ENCODE data around the gene DDX41.

The DDX41 gene

GRCh38 chr5:177483042-177483441, 33.7 kb downstream of the DDX41 start:
- no peak for DNase-seq

GRCh38 chr5:177482359-177482795, 34.4 kb downstream of the DDX41 start:
- DNase-seq = no peak

- DNase-seq = no peak
Measured at GRCh38 chr5:177479774-177480173, 37.0 kb downstream of the DDX41 start.

GRCh38 chr5:177478711-177479646, 37.8 kb downstream of the DDX41 start:
- no peak for DNase-seq

- DNase-seq = no peak
Measured at GRCh38 chr5:177477701-177478477, 38.9 kb downstream of the DDX41 start.

GRCh38 chr5:177476531-177477233, 40.1 kb downstream of the DDX41 start:
- peak; percentile 64 for DNase-seq

GRCh38 chr5:177475563-177476427, 41.0 kb downstream of the DDX41 start:
- DNase-seq = no peak

- no peak for DNase-seq
Measured at GRCh38 chr5:177474846-177475562, 41.8 kb downstream of the DDX41 start.

- DNase-seq = no peak
Measured at GRCh38 chr5:177474002-177474476, 42.7 kb downstream of the DDX41 start.

- DNase-seq = no peak
Measured at GRCh38 chr5:177473443-177474001, 43.2 kb downstream of the DDX41 start, which contains the start of gene DBN1. Gene DBN1 (minus strand): TSS chr5:177473634. CDS start chr5:177473521, 113 bp downstream.

- no peak for DNase-seq
Measured at GRCh38 chr5:177472460-177473442, 44.0 kb downstream of the DDX41 start.

GRCh38 chr5:177471610-177472356, 45.0 kb downstream of the DDX41 start:
- DNase-seq = no peak

- no peak for DNase-seq
Measured at GRCh38 chr5:177470759-177471536, 45.8 kb downstream of the DDX41 start.

- no peak for DNase-seq
Measured at GRCh38 chr5:177469750-177470525, 46.8 kb downstream of the DDX41 start.

GRCh38 chr5:177468685-177469628, 47.8 kb downstream of the DDX41 start:
- DNase-seq = no peak

GRCh38 chr5:177468329-177468684, 48.5 kb downstream of the DDX41 start:
- no peak for DNase-seq

Data from GOT3 (cell line).